Astrocyte (in vitro differentiated cells and primary cell): ENCODE results near the gene ANKRD12.

Experiments
- CTCF ChIP-seq: IDR thresholded peaks from 2 replicates; pipeline ENCODE4 v1.5.1; 2011; ENCODE audit warnings: low read depth, mild to moderate bottlenecking, inconsistent platforms, low read length, moderate library complexity; ENCODE audit not compliant: insufficient read depth
- EZH2 ChIP-seq: IDR thresholded peaks from 2 replicates; pipeline ENCODE4 v1.6.1; 2012; ENCODE audit warnings: mild to moderate bottlenecking, low read length, inconsistent platforms; ENCODE audit not compliant: insufficient read depth

DNA sequence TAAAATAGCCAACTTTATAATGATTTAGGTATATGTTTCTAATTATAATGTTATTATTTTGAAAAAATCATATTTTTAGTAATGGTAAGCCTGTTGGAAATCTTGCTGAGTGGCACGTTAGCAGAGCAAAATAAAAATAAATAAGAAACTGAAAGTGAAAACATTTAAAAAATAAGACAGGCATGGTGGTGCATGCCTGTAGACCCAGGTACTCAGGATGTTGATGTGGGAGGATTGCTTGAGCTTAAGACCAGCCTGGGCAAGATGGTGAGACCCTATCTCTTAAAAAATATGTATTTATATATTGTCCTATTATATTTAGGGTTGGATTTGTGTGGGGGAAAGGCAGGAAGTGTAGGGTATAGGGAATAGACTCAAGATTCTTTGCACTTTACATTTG, 15.8 kb upstream of the ANKRD12 start:
- TF ChIP-seq CTCF (no peak), EZH2 (no peak)
